ENCODE measurements around the gene OR1I1.
A peak's percentile ranks its signal among the peaks of the same experiment; 100 is the strongest.
"Not testable (repeated sequence)": the region's sequence is repeated elsewhere in the genome, so short reads cannot be mapped to it uniquely, and the experiment has no call there.

Gene OR1I1

GRCh38 chr19:15081911-15082310 is at the start of gene OR1I1:
OR1I1 (plus strand) TSS chr19:15082211; CDS start chr19:15087066, 4,855 bp downstream.
- no peak within 1 kb of the TSS for H3K27ac ChIP-seq
- H3K4me3 ChIP-seq: no peak within 1 kb of the TSS

GRCh38 chr19:15035795-15036311 is 46.2 kb upstream of the OR1I1 start:
- Histone ChIP-seq H3K27ac (peak overlapping the region in 4 of 21 experiments; percentile 5 to 71 (median 51)), H3K4me3 (no peak overlapping the region)

- H3K4me3 ChIP-seq: no peak overlapping the region
Observed at GRCh38 chr19:15037586-15037985, 44.4 kb upstream of the OR1I1 start.

GRCh38 chr19:15038294-15038693 is 43.7 kb upstream of the OR1I1 start:
- peak overlapping the region in 9 of 21 experiments; percentile 28 to 80 (median 61) for H3K27ac ChIP-seq
- no peak overlapping the region for H3K4me3 ChIP-seq

More at GRCh38 chr19:15037586-15037985, 44.4 kb upstream of the OR1I1 start:
- H3K27ac ChIP-seq: peak overlapping the region in 12 of 21 experiments; percentile 20 to 74 (median 52)

GRCh38 chr19:15042003-15042402 is 40.0 kb upstream of the OR1I1 start:
- Histone ChIP-seq H3K4me3 (no peak overlapping the region), H3K27ac (no peak overlapping the region)

- H3K4me3 ChIP-seq: no peak overlapping the region
- H3K27ac ChIP-seq: peak overlapping the region in 2 of 21 experiments; percentile 42 to 54
Observed at GRCh38 chr19:15042826-15043225, 39.2 kb upstream of the OR1I1 start.

GRCh38 chr19:15045506-15045905 is 36.5 kb upstream of the OR1I1 start:
- Histone ChIP-seq H3K4me3 (no peak overlapping the region), H3K27ac (no peak overlapping the region)

- H3K4me3 ChIP-seq: no peak overlapping the region
- H3K27ac ChIP-seq: no peak overlapping the region
Observed at GRCh38 chr19:15047680-15048079, 34.3 kb upstream of the OR1I1 start.

- Histone ChIP-seq H3K27ac (peak overlapping the region in 2 of 21 experiments; percentile 36 to 55), H3K4me3 (no peak overlapping the region)
Observed at GRCh38 chr19:15048128-15048527, 33.9 kb upstream of the OR1I1 start.

GRCh38 chr19:15048885-15049541 is 33.0 kb upstream of the OR1I1 start, which contains the start of gene CASP14:
CASP14 (plus strand) TSS chr19:15049480; CDS start chr19:15052252, 2,772 bp downstream.
- peak within 1 kb of the TSS in 17 of 21 experiments; percentile 8 to 85 (median 60) for H3K27ac ChIP-seq
- peak within 1 kb of the TSS; percentile 1 to 27 (median 22) for H3K4me3 ChIP-seq

- Histone ChIP-seq H3K4me3 (peak overlapping the region in 6 of 7 experiments; percentile 21 to 27 (median 22)), H3K27ac (peak overlapping the region in 1 of 21 experiments; percentile 21)
Observed at GRCh38 chr19:15050639-15051038, 31.4 kb upstream of the OR1I1 start.

GRCh38 chr19:15062036-15062435 is 20.0 kb upstream of the OR1I1 start:
- Histone ChIP-seq H3K4me3 (no peak overlapping the region), H3K27ac (no peak overlapping the region)

- H3K27ac ChIP-seq, H3K4me3 ChIP-seq: not testable (repeated sequence)
Observed at GRCh38 chr19:15070386-15070785, 11.6 kb upstream of the OR1I1 start.

- Histone ChIP-seq H3K4me3 (no peak overlapping the region), H3K27ac (peak overlapping the region in 1 of 21 experiments; percentile 57)
Observed at GRCh38 chr19:15072930-15073647, 8.9 kb upstream of the OR1I1 start.

- no peak overlapping the region for H3K4me3 ChIP-seq
- H3K27ac ChIP-seq: peak overlapping the region in 2 of 21 experiments; percentile 38 to 47
Observed at GRCh38 chr19:15074371-15074770, 7.6 kb upstream of the OR1I1 start.

- H3K4me3 ChIP-seq: no peak overlapping the region
- H3K27ac ChIP-seq: no peak overlapping the region
Observed at GRCh38 chr19:15075806-15076205, 6.2 kb upstream of the OR1I1 start.

- not testable (repeated sequence) for H3K27ac ChIP-seq, H3K4me3 ChIP-seq
Observed at GRCh38 chr19:15080002-15080401, 2.0 kb upstream of the OR1I1 start.

- H3K27ac ChIP-seq: no peak overlapping the region
- H3K4me3 ChIP-seq: no peak overlapping the region
Observed at GRCh38 chr19:15087182-15087581, 5.2 kb downstream of the OR1I1 start.

- Histone ChIP-seq H3K27ac (no peak overlapping the region), H3K4me3 (no peak overlapping the region)
Observed at GRCh38 chr19:15091918-15092753, 10.1 kb downstream of the OR1I1 start.

- Histone ChIP-seq H3K4me3 (no peak overlapping the region), H3K27ac (no peak overlapping the region)
Observed at GRCh38 chr19:15093001-15093400, 11.0 kb downstream of the OR1I1 start.
